Psoas muscle (tissue), 8 donors: ENCODE data around the gene C1orf21. TPM values are rescaled to one million over a fixed set of nuclear protein-coding genes. Genes with fewer than 3 reads are reported as not detected.
A peak's percentile ranks its signal among the peaks of the same experiment; 100 is the strongest.

Experiments
- ATAC-seq, 4 donors: fragments of 200-7000 bp; cut with Tn5 transposase; one replicate each; pipeline ENCODE4 v1.9.1; 2020; ENCODE audit warnings: moderate library complexity in 3 of 4, mild to moderate bottlenecking in 2 of 4
- DNase-seq, 2 donors: peaks; one replicate each; pipeline ENCODE4 v3.0.0-alpha.2; 2020
- H3K27ac ChIP-seq: fragments of 200-600 bp; one replicate; pipeline ENCODE4 v1.8.0; 2022
- H3K27me3 ChIP-seq, 3 donors: fragments of 200-600 bp in 1 of 3; one replicate each; pipeline versions ENCODE4 v1.6.1 to v1.8.0; 2013 to 2022; ENCODE audit warnings: low read length in 2 of 3, mild to moderate bottlenecking in 2 of 3, moderate library complexity in 1 of 3; ENCODE audit not compliant: insufficient read depth in 3 of 3
- H3K36me3 ChIP-seq, 2 donors: fragments of 200-600 bp in 1 of 2; one replicate each; pipeline versions ENCODE4 v1.6.1 to v1.8.0; 2013 to 2022; ENCODE audit warnings: low read depth in 1 of 2, mild to moderate bottlenecking in 1 of 2, moderate library complexity in 1 of 2; ENCODE audit not compliant: insufficient read depth in 1 of 2
- H3K4me1 ChIP-seq: fragments of 200-600 bp; one replicate; pipeline ENCODE4 v1.8.0; 2022
- H3K4me3 ChIP-seq: fragments of 200-600 bp; one replicate; pipeline ENCODE4 v1.8.0; 2022; ENCODE audit warnings: mild to moderate bottlenecking
- H3K9me3 ChIP-seq: fragments of 200-600 bp; one replicate; pipeline ENCODE4 v1.8.0; 2022
- CTCF ChIP-seq: fragments of 200-600 bp; IDR thresholded peaks from one replicate; pipeline ENCODE4 v1.8.0; 2022; ENCODE audit warnings: antibody characterized with exemption
- WGBS, 3 donors: extraction: QIAGEN DNeasy Blood & Tissue Kit; methylation state at CpG; one replicate each; pipeline versions ENCODE4 v1.1.6 to v1.1.7; 2013; 5-methylcytosine and 5-hydroxymethylcytosine counted together
- intact Hi-C, 2 donors: fragments of 100-400 bp; cut with DNase I; formaldehyde crosslinking; loops; one replicate each; pipeline versions ENCODE4 v1.11.0 to v1.14.2; 2022
- polyA plus RNA-seq, 3 donors: library from polyadenylated mRNA; stranded (reverse); fragments of 200-250 nt; gene quantifications; one replicate each; pipeline ENCODE4 v1.2.3, GENCODE V29; 2013
- total RNA-seq, 4 donors: library from RNA; stranded (reverse); fragmentation: NEBNext Ultra II Directional in 2 of 4; extraction: Animal tissue kit (Norgen Biotek cat#: 25700) in 2 of 4; gene quantifications; one replicate each; pipeline versions ENCODE4 v1.2.1 to v1.2.4, GENCODE V29; 2021 to 2023
- donor health status: healthy with polysubstance abuse.
- donor health status: DM: no; HTN: no; CAD: no; lungs with moderate emphysema.
- donor health status: Bipolar disorder and iron deficiency.
- donor health status: healthy.
- donor health status: DM: yes; HTN: yes; CAD: no.
- donor health status: DM: no; HTN: no; CAD: no.
- donor health status: DM: no; HTN: no; CAD: no.
- donor health status: DM: yes; HTN: yes; CAD: no.

C1orf21 gene
- total and polyA plus RNA-seq, 7 donors: 55.5 to 216 (median 171) TPM

GRCh38 chr1:184660462-184661191 is 273.8 kb downstream of the C1orf21 start:
- WGBS, 3 donors: 94 to 98% (median 98%) methylated on average over 2 of the region's 2 CpGs
- intact Hi-C loops: loop anchor here (5.0 to 10.0 kb wide), 7 partner anchors 73 to 586 kb away; partner anchors contain the start of gene C1orf21 (in 1 of the 2)
- no peak for TF ChIP-seq CTCF

DNA sequence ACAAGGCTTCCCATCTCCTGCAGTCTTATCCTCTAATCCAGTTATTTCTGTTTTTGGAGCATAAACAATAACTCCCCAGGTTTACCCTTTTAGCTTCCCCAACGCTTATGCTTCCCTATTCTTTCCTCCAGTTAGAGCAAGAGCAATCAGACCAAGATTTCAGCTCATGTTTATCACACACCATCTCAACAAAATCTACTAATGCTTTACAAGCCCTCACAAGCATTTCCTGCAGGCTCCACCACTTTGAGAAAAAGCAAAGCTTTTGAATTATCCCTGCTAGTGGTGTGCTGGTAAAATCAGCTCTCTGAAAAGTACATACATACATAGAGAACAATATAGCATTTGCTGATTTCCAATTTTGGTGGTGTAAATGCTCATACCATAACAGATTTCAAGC is 275.0 kb downstream of the C1orf21 start:
- Histone ChIP-seq H3K4me3 (no peak overlapping the region), H3K36me3 (no peaks in the 10 kb centered on the region), H3K9me3 (no peaks in the 10 kb centered on the region), H3K27me3 (no peaks in the 10 kb centered on the region), H3K4me1 (peaks cover 19% of the 10 kb centered on the region), H3K27ac (no peak overlapping the region)
- DNase-seq (no peak), ATAC-seq (no peak)
- intact Hi-C loops: loop anchor here (2.0 to 10.0 kb wide), 8 partner anchors 74 to 587 kb away; partner anchors contain the start of gene C1orf21 (in 1 of the 2)
- 0 to 57% (median 47%) methylated on average over 1 of the region's 1 CpG for WGBS, 3 donors
- TF ChIP-seq CTCF: no peak

More at GRCh38 chr1:184660462-184661191, 273.8 kb downstream of the C1orf21 start:
- DNase-seq: no peak
- H3K4me1 ChIP-seq: peaks cover 19% of the 10 kb centered on the region
- no peaks in the 10 kb centered on the region for H3K36me3 ChIP-seq
- H3K9me3 ChIP-seq: no peaks in the 10 kb centered on the region
- no peak overlapping the region for H3K27ac ChIP-seq
- no peak for ATAC-seq
- H3K4me3 ChIP-seq: no peak overlapping the region
- no peaks in the 10 kb centered on the region for H3K27me3 ChIP-seq

GRCh38 chr1:184664042-184664660 is 277.3 kb downstream of the C1orf21 start:
- Histone ChIP-seq H3K4me3 (peak overlapping the region; percentile 67), H3K27ac (peak overlapping the region; percentile 71), H3K4me1 (peaks cover 13% of the 10 kb centered on the region), H3K36me3 (no peaks in the 10 kb centered on the region), H3K9me3 (no peaks in the 10 kb centered on the region), H3K27me3 (no peaks in the 10 kb centered on the region)
- intact Hi-C loops: loop anchor here (5.0 to 10.0 kb wide), 7 partner anchors 77 to 589 kb away; partner anchors contain the start of gene C1orf21 (in 1 of the 2)
- DNase-seq: peak; percentile 77 to 90
- 6 to 22% (median 11%) methylated on average over 35 to 40 of the region's 40 CpGs for WGBS, 3 donors
- TF ChIP-seq CTCF: peak; percentile 98
- ATAC-seq: peak; percentile 88 to 93 (median 90)

DNA sequence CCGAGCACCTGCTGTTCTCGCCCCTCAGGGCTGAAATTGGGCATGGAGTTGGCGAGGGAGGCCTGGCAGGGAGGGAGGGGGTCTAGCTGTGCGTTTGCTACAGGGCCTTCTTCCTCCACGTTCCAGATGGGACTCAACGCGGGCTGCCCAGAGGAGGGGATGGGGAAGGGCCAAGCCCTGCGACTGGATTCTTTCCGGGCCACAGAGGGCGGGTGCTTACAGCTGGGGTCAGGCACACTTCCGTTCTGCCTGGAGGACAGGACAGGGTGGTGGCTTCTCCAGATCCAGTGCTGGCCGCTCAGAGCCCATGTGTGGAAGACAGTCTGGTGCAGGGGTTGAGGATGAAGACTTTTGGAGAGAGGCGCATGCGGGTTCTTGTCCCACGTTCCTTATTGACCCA is 277.8 kb downstream of the C1orf21 start:
- Histone ChIP-seq H3K36me3 (no peaks in the 10 kb centered on the region), H3K27ac (peak overlapping the region; percentile 71), H3K27me3 (no peaks in the 10 kb centered on the region), H3K4me3 (peak overlapping the region; percentile 67), H3K9me3 (no peaks in the 10 kb centered on the region), H3K4me1 (peaks cover 13% of the 10 kb centered on the region)
- ATAC-seq (peak; percentile 61 to 75 (median 70)), DNase-seq (peak in 1 of 2 donors; percentile 27)
- no peak for TF ChIP-seq CTCF
- 42 to 75% (median 43%) methylated on average over 11 to 15 of the region's 15 CpGs for WGBS, 3 donors
- intact Hi-C loops: loop anchor here (5.0 to 10.0 kb wide), 7 partner anchors 77 to 590 kb away; partner anchors contain the start of gene C1orf21 (in 1 of the 2)
